Measurements from ENCODE around the gene TVP23A.

GRCh38 chr16:10799736-10800135 lies 18.9 kb downstream of the TVP23A start:
- no peak for TF ChIP-seq CTCF (conservative IDR thresholded peaks at IDR 0.05; ENCODE audit: low read depth, low read length)
- no peak for TF ChIP-seq EZH2 (IDR thresholded peaks at IDR 0.05; ENCODE audit: borderline replicate concordance, low read depth, low read length, poor library complexity, severe bottlenecking)
